ENCODE data around the gene POLE2.

The POLE2 gene

DNA sequence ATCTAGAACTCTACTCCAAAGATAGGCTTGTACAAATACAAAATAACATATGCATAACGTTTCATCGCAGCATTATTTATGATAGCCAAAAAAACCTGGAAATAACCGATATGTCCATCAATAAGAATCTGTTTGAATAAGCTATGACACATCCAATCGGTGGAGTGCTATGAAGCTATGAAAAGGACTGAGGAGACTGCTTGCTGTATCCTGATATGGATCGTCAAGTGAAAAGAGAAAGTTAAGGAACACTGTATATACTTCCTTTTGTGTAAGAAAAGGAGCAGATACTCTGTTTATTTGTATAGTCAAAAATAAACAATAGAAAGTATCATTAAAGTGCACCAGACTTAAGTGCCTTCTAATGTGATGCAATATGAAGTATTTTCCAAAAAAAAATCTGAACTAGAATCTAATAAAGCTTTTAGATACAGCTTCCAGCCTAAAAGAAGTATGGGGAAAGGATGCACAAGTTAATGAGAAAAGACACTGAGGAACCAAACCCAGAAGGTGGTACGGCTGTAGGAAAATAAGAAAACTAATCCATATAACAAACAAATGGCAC, 4.3 kb upstream of the POLE2 start:
- no peaks in the 10 kb centered on the region for H3K36me3 ChIP-seq (ENCODE audit: control insufficient read depth, insufficient read depth, low read length)
- peak overlapping the region; percentile 79 for H3K4me3 ChIP-seq (replicated peaks; ENCODE audit: low read depth, low read length)
- DNase-seq (ENCODE audit: extremely low read depth, insufficient read length): no peak
- H3K27me3 ChIP-seq (replicated peaks; ENCODE audit: control insufficient read depth, insufficient read depth, low read length): no peaks in the 10 kb centered on the region
- TF ChIP-seq, protein P1, sequence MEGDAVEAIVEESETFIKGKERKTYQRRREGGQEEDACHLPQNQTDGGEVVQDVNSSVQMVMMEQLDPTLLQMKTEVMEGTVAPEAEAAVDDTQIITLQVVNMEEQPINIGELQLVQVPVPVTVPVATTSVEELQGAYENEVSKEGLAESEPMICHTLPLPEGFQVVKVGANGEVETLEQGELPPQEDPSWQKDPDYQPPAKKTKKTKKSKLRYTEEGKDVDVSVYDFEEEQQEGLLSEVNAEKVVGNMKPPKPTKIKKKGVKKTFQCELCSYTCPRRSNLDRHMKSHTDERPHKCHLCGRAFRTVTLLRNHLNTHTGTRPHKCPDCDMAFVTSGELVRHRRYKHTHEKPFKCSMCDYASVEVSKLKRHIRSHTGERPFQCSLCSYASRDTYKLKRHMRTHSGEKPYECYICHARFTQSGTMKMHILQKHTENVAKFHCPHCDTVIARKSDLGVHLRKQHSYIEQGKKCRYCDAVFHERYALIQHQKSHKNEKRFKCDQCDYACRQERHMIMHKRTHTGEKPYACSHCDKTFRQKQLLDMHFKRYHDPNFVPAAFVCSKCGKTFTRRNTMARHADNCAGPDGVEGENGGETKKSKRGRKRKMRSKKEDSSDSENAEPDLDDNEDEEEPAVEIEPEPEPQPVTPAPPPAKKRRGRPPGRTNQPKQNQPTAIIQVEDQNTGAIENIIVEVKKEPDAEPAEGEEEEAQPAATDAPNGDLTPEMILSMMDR (IDR thresholded peaks at IDR 0.05; ENCODE audit: insufficient read depth, low read length, poor library complexity, severe bottlenecking): no peak

DNA sequence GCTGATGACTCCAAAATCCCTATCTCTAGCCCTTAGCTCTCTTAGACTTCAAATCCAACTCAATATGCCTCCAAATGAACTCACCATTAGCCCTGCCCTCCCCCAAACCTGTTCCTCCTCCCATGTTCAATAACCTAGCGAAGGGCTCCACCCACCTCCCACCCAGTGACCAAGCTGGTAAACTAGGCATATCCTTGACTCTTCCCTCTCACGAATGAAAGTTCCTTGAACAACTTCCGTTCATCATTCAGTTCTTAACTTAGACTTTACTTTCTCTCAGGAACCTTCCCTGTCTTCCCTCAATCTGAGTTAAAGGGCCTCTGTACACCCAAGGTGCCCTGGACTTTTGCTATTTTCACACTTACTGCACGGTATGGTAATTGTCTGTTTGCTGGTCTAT, 3.0 kb upstream of the POLE2 start:
- TF ChIP-seq, protein P1 (IDR thresholded peaks at IDR 0.05; ENCODE audit: insufficient read depth, low read length, poor library complexity, severe bottlenecking): no peak
- H3K4me3 ChIP-seq (replicated peaks; ENCODE audit: low read depth, low read length): no peak overlapping the region

DNA sequence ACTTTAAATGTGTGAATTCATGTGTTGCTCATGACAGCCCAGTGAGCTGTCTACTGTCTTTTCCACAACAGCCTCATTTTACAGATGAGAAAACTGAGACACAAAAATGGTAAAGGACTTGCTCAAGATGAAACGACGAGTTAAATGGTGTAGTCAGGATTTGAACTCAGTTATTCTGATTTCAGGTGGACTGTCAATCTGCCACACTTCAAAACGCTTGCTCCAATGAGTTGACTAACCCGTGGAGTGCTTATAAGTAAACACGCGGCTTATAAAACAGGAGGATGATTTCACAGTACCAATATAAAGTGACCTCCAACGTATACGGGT, 652 bp upstream of the POLE2 start:
- TF ChIP-seq, protein P1 (IDR thresholded peaks at IDR 0.05; ENCODE audit: insufficient read depth, low read length, poor library complexity, severe bottlenecking): no peak
- Histone ChIP-seq H3K4me3 (replicated peaks; ENCODE audit: low read depth, low read length) (no peak overlapping the region), H3K36me3 (ENCODE audit: control insufficient read depth, insufficient read depth, low read length) (no peaks in the 10 kb centered on the region), H3K27me3 (replicated peaks; ENCODE audit: control insufficient read depth, insufficient read depth, low read length) (no peaks in the 10 kb centered on the region)
- no peak for DNase-seq (ENCODE audit: extremely low read depth, insufficient read length)

More for the DNA sequence above, 3.0 kb upstream of the POLE2 start:
- no peak for DNase-seq (ENCODE audit: extremely low read depth, insufficient read length)
- Histone ChIP-seq H3K27me3 (replicated peaks; ENCODE audit: control insufficient read depth, insufficient read depth, low read length) (no peaks in the 10 kb centered on the region), H3K36me3 (ENCODE audit: control insufficient read depth, insufficient read depth, low read length) (no peaks in the 10 kb centered on the region)

DNA sequence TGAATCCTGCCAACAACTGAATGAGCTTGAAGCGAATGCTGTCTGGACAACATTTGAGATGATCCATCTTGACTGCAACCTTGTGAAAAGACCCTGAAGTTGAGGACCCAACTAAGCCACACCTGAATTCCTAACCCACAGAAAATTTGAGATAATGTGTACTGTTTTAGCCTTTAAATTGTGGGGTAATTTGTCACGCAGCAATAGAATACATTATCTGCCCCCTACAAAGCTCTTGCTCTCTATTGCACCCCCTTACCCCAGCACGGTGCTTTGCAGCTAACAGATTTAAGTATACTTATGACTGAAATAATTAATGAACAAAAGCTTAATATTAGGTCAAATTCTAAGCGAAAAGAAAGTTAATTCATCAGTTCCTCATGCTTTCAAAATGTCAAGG, 1.6 kb downstream of the POLE2 start:
- Histone ChIP-seq H3K27me3 (replicated peaks; ENCODE audit: control insufficient read depth, insufficient read depth, low read length) (no peaks in the 10 kb centered on the region), H3K4me3 (replicated peaks; ENCODE audit: low read depth, low read length) (no peak overlapping the region), H3K36me3 (ENCODE audit: control insufficient read depth, insufficient read depth, low read length) (no peaks in the 10 kb centered on the region; the same call in 1 of the 2 replicates)
- TF ChIP-seq, protein P1 (IDR thresholded peaks at IDR 0.05; ENCODE audit: insufficient read depth, low read length, poor library complexity, severe bottlenecking): peak; percentile 14
- no peak for DNase-seq (ENCODE audit: extremely low read depth, insufficient read length)

DNA sequence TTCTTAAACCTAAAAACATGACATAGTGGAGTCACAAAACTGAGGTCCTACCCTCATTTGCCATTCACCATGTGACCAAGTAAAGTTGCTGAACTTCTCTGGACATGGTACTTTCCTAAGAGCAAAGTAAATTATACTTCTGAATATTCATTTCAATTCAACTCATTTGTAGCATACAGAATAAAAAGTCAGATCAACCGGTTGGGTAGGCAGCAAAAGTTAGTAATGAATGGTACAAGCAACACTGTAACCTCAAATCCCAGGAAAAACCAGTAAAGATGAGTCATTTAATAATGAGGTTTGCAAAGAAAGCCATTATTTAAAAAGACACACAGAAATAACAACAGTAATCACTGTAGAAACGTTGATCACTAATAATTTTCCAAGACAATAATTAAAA, 8.7 kb downstream of the POLE2 start:
- Histone ChIP-seq H3K4me3 (replicated peaks; ENCODE audit: low read depth, low read length) (no peak overlapping the region), H3K36me3 (ENCODE audit: control insufficient read depth, insufficient read depth, low read length) (peaks cover 6% of the 10 kb centered on the region), H3K27me3 (replicated peaks; ENCODE audit: control insufficient read depth, insufficient read depth, low read length) (no peaks in the 10 kb centered on the region)
- DNase-seq (ENCODE audit: extremely low read depth, insufficient read length): no peak
- TF ChIP-seq, protein P1 (IDR thresholded peaks at IDR 0.05; ENCODE audit: insufficient read depth, low read length, poor library complexity, severe bottlenecking): no peak

DNA sequence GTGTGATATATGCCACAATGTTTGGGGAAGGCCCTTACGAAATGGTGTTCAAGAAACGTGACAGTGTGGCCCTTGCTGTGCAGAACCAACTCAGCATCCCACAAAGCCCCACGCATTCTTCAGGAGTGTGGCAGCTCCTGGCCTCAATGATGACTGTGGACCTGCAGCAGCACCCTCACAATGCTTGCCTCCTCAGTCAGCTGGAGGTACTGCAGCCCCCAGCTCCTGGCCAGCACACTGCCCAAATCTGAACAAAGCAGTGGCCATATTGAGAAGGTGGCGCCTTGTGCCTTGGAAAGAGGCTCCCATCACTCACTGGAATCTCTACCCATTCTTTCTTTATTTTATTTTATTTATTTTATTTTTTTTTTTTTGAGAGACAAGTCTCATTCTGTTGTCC, 10.4 kb downstream of the POLE2 start:
- no peak for DNase-seq (ENCODE audit: extremely low read depth, insufficient read length)
- H3K36me3 ChIP-seq (ENCODE audit: control insufficient read depth, insufficient read depth, low read length): peaks cover 8% of the 10 kb centered on the region
- TF ChIP-seq, protein P1 (IDR thresholded peaks at IDR 0.05; ENCODE audit: insufficient read depth, low read length, poor library complexity, severe bottlenecking): no peak

More for the DNA sequence above, 10.4 kb downstream of the POLE2 start:
- H3K4me3 ChIP-seq (replicated peaks; ENCODE audit: low read depth, low read length): no peak overlapping the region
- H3K27me3 ChIP-seq (replicated peaks; ENCODE audit: control insufficient read depth, insufficient read depth, low read length): no peaks in the 10 kb centered on the region
